GM23338 (cell line): ENCODE results near the gene IBA57.

ENCODE experiments used
- CREB1 ChIP-seq: fragments of 250-450 bp; sonication (Bioruptor Pico); IDR thresholded peaks from 2 replicates; pipeline ENCODE4 v1.5.0; 2020; ENCODE audit warnings: low read depth, mild to moderate bottlenecking, moderate library complexity
- CTCF ChIP-seq, 2 experiments: fragments of 200-600 bp in 1 of 2; sonication (generic) in 1 of 2; conservative IDR thresholded peaks; 2 replicates each; pipeline versions ENCODE4 v1.5.1 to v1.6.1; 2016 to 2017; ENCODE audit warnings: antibody characterized with exemption in 2 of 2, low read depth in 2 of 2, mild to moderate bottlenecking in 2 of 2, moderate library complexity in 1 of 2
- EZH2 ChIP-seq: fragments of 200-600 bp; sonication (generic); IDR thresholded peaks from one replicate; pipeline ENCODE4 v1.8.0; 2017; ENCODE audit warnings: antibody characterized with exemption, mild to moderate bottlenecking, low read depth; ENCODE audit not compliant: unreplicated experiment
- EZH2phosphoT487 ChIP-seq: fragments of 200-600 bp; sonication (generic); IDR thresholded peaks from one replicate; pipeline ENCODE4 v1.8.1; 2018; ENCODE audit warnings: antibody characterized with exemption; ENCODE audit not compliant: unreplicated experiment
- JUNB ChIP-seq: IDR thresholded peaks from one replicate; pipeline ENCODE4 v1.6.1; 2016; ENCODE audit warnings: antibody characterized with exemption; ENCODE audit not compliant: unreplicated experiment
- NANOG ChIP-seq: IDR thresholded peaks from 2 replicates; pipeline ENCODE4 v1.6.1; 2016; ENCODE audit warnings: antibody characterized with exemption, borderline replicate concordance
- POLR2AphosphoS5 ChIP-seq: IDR thresholded peaks from 2 replicates; pipeline ENCODE4 v1.6.1; 2016; ENCODE audit warnings: antibody characterized with exemption, low read depth
- REST ChIP-seq: IDR thresholded peaks from one replicate; pipeline ENCODE4 v1.6.1; 2018; ENCODE audit warnings: antibody characterized with exemption; ENCODE audit not compliant: unreplicated experiment
- STAT1 ChIP-seq: IDR thresholded peaks from one replicate; pipeline ENCODE4 v1.6.1; 2016; ENCODE audit warnings: antibody characterized with exemption; ENCODE audit not compliant: unreplicated experiment
- ZNF114 ChIP-seq: fragments of 250-450 bp; sonication (Bioruptor Pico); IDR thresholded peaks from 2 replicates; pipeline ENCODE4 v1.5.0; 2020; ENCODE audit warnings: mild to moderate bottlenecking, moderate library complexity
- ZNF331 ChIP-seq: fragments of 250-450 bp; sonication (Bioruptor Pico); IDR thresholded peaks from 2 replicates; pipeline ENCODE4 v1.5.0; 2020; ENCODE audit warnings: low read depth, mild to moderate bottlenecking, moderate library complexity

GRCh38 chr1:228165372-228166169 is at the start of gene IBA57:
- TF ChIP-seq CTCF (conservative IDR thresholded peaks at IDR 0.05; ENCODE audit: low read depth in 2 of 2): peak; percentile 65 to 88
- TF ChIP-seq EZH2: no peak
- TF ChIP-seq REST: no peak
- TF ChIP-seq JUNB: no peak
- peak; percentile 69 for TF ChIP-seq POLR2AphosphoS5
- no peak for TF ChIP-seq EZH2phosphoT487
- TF ChIP-seq STAT1: no peak
- TF ChIP-seq NANOG: no peak
- TF ChIP-seq CREB1 (CRISPR knock-in tag): peak; percentile 97
- TF ChIP-seq ZNF114 (CRISPR knock-in tag): no peak
- TF ChIP-seq ZNF331 (CRISPR knock-in tag): no peak
